G401 (cell line): Measurements from ENCODE around the gene PDZD2. TPM values are rescaled to one million over a fixed set of nuclear protein-coding genes. Genes with fewer than 3 reads are reported as not detected.
"Not testable (repeated sequence)": the region's sequence is repeated elsewhere in the genome, so short reads cannot be mapped to it uniquely, and the experiment has no call there.

ENCODE experiments used
- DNase-seq: peaks from one replicate; pipeline ENCODE4 v3.0.0-alpha.2; 2015; ENCODE audit warnings: low spot score
- in situ Hi-C: cut with HindIII; loops from 2 replicates; pipeline ENCODE4 v1.10.0; 2016; ENCODE audit warnings: low sequenced_read_pairs, mixed read lengths
- total RNA-seq: library from RNA; depleted of rRNA; stranded (reverse); fragments of >200 nt; shearing (Covaris generic); gene quantifications from 2 replicates; pipeline ENCODE4 v1.2.3, GENCODE V29; 2014

Gene PDZD2
- total RNA-seq, 1 experiment from 2014 or later: 9.3 TPM

DNA sequence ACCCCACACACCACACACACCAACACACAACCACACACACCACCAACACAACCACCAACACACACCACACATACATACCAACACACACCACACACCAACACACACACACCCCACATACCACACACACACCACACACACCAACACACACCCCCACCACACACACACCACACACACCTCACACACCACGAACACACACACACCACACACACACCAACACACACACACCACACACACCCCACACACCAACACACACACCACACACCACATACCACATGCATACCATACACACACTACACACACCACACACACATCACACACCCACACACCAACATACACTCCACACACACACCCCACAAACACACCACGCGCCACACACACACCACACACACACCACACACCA, 363.8 kb downstream of the PDZD2 start:
- DNase-seq: no peak
- in situ Hi-C loops: loop anchor here (5.0 kb wide), 1 partner anchor 55 kb away; no protein-coding TSS in a partner anchor

DNA sequence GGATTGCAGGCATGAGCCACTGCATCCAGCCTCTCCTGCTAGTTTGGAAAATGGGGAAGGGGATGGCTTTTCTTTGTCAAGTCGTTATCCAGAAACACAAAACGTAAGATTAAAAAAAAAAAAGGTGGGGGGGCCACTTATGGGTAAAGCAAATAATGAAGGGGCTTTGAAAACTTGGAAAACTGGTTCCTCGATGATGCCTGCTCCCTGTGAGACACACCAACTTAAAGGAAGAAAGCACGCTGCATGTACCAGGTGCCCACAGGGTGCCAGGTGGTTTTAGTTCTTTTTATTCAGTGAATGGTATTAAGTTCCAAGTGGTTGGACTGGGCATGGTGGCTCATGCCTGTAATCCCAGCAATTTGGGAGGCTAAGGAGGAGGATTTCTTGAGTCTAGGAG, 365.1 kb downstream of the PDZD2 start:
- in situ Hi-C loops: loop anchor here (5.0 kb wide), 1 partner anchor 53 kb away; no protein-coding TSS in a partner anchor
- DNase-seq: no peak

DNA sequence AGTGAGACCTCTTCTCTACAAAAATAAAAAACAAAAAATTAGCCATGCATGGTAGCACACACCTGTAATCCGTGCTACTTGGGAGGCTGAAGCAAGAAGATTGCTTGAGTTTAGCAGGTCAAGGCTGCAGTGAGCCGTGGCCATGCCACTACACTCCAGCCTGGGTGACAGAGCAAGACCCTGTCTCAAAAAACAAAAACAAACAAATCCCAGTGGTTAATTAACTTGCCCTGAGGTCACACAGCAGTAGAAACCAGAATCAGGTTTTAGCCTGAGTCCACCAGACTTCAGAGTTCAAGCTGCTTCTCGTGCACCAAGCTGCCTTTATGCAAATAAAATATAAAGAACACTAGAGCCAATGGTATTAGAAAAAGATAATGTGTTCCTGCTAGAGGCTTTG, 365.5 kb downstream of the PDZD2 start:
- no peak for DNase-seq
- in situ Hi-C loops: loop anchor here (5.0 kb wide), 1 partner anchor 53 kb away; no protein-coding TSS in a partner anchor

DNA sequence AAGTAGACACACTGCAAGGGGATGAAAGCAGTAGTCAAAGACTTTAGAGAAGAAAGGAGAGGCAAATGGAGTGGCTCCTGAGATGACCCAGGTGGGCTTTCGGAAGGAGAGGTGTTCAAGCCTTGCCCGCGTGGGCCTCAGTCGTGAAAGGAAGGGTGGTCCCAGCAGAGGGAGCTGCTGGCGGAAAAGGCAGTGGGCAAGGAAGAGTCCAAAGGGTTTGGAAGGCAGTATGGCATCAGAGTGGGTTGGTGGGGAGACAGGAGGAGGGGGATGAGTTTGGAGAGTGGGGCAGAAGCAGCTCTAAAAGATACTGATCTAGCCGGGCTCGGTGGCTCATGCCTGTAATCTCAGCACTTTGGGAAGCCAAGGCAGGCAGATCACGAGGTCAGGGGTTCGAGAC, 369.8 kb downstream of the PDZD2 start:
- no peak for DNase-seq
- in situ Hi-C loops: no loop called here

DNA sequence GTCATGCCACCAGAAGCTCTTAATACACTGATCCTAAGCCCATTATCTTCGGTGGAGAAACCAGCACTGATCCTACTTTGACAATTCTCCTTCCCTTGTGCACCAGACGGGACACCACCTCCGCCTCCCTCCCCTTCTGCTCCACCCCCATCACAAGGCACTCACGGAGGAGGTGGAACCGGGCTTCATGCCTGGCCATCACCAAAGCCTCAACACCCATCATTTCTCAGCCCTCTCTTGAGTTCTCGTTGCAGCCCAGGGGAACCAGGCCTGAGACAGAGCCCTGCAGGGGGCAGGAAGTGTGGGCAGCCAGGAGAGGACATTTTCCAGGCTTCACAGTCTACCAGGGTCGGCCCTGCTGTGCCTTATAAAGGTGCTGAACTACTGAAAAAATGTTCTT, 374.7 kb downstream of the PDZD2 start:
- peak; percentile 42 for DNase-seq
- in situ Hi-C loops: no loop called here

DNA sequence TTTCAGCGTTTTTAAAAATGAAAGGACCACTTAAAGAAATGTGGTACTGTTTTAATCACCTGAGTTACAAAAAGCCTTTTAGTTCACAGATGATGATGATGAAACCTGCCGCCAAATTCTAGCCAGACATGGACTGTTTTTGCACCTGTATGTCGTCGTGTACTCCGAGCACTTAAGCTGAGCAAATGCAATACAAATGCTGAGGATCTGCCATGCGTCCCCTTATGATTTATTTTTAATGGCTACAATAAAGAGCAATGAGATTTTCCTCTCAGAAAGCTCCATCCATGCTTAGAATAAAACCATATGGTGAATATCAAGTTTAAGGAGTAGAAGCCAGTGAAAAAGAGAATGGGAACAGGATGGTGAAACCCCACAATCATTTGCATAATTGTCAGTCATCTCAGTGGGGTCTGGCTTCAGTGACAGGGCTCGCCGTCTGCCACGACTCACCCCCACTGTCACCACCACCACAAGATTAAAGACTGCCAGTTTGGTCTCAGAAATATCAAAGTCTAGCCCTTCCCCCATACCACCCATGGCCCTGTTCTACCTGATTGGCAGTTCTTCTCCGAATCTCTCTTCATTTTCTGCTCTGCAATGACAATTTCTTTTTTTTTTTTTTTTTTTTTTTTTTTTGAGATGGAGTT, 375.3 kb downstream of the PDZD2 start:
- in situ Hi-C loops: no loop called here
- peak; percentile 39 for DNase-seq

DNA sequence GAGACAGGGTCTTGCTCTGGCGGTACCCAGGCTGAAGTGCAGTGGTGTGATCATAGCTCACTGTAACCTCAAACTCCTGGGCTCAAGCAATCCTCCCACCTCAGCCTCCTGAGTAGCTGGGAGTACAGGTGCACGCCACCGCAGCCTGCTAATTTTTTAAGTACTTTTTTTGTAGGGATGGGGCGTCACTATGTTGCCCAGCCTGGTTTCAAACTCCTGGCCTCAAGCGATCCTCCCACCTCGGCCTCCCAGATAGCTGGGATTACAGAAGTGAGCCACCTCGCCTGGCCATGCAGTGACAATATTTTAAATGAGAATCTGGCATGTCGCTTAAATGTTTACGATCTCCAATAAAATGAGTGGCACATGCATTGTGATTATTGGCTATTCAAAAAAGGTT, 376.3 kb downstream of the PDZD2 start:
- in situ Hi-C loops, DNase-seq: not testable (repeated sequence)

DNA sequence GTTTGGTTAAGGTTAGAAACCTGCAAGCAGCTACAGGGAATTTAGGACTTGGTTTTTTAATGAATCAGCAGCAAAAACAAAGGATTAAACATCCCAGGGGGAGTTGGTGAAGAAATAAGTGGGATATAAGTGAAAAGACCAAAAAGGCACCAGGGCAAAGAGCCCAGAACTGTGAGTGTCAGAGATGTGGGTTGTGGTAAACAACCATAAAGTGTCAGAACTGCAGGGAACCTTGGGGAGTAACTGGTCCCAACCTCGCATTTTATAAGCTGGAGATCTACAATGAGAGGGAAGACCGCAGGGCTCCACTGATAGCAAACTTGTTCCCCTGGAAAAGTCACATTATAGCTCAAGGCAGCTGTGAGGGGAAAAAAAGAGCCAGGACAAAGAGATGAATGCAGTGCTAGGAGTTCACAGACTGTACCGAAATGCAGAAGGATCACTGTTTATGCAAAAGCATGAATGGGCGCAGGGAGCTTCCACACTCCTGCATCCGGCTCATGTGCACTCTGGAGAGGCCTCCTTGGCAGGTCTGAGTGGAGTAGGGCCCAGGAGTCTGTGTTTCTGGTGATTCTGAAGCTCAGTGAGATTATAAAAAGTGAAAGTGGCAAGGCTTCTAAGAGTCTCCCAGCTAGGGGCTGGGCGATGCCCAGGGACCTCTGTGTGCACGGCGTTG, 378.9 kb downstream of the PDZD2 start:
- in situ Hi-C loops: no loop called here
- no peak for DNase-seq

DNA sequence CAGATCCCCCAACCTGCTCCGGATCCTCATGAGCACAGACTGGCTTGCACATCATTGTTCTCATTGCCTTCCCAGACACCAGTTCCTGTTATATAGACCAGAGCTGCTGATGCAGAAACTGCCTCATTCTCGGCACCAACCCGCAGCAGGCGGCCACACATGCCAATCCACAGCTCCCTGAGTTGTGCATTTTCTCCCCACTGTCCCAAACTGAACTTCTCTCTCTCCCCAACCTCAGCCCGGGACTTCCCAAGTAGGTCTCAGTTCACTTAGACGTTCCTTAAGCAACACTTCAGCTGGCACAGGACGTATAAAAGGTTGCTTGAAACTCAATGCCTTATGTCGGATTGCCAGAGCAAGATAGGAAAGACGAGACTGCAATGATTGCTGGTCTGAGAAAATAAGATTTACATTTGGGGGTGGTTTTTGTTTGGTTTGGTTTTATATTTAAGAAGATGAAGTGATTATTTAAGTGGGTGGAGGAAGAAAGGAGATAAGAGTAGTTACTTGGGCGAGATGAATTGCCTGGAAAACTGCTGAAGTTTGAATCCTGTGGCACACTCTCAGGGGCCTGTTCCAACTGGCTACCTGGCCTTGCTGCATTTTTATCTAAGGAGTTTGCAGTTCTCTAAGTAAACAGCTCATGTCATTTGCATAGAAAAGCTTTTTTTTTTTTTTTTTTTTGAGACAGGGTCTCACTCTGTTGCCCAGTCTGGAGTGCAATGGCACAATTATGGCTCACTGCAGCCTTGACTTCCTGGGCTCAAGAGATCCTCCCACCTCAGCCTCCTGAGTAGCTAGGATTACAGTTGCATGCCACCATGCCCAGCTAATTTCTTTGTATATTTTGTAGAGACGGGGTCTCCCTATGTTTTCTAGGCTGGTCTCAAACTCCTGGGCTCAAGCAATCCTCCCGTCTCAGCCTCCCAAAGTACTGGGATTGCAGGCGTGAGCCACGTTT, 379.8 kb downstream of the PDZD2 start:
- in situ Hi-C loops: no loop called here

DNA sequence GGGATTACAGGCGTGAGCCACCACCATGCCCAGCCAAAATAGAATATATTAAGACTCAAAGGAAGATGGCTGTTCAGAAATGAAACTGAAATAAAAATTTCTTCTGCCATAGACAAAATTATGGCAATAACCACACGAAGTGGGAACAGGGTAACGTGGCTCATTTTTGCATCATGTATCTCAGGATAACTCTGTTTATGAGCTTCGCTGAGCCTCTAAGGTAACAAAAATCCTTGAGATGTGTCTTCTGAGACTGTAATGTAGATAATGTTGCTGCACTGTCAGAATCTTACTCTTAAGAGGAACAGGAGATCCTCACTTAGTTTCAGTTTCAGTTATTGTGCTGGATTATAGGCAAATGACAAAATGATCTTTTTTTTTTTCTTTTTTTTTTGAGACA, 381.3 kb downstream of the PDZD2 start:
- in situ Hi-C loops: no loop called here
- DNase-seq: no peak

More for the DNA sequence above, 379.8 kb downstream of the PDZD2 start:
- no peak for DNase-seq

DNA sequence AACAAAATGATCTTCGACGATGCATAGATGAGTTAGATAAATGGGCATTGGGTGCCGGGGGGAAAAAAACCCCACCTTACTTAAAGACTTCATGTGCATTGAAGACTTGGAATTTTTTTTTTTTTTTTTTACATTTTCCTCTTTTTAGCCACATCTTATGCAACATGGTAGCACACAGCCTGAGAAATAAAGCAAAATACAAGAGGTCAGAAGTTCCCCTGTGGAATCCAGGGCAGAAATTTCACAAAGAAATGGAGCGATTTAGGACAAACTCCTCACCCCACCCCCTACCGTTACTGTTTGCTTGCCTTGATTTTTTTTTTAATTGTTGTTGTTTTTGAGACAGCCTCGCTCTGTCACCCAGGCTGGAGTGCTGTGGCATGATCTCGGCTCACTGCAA, 382.0 kb downstream of the PDZD2 start:
- no peak for DNase-seq
- in situ Hi-C loops: no loop called here

DNA sequence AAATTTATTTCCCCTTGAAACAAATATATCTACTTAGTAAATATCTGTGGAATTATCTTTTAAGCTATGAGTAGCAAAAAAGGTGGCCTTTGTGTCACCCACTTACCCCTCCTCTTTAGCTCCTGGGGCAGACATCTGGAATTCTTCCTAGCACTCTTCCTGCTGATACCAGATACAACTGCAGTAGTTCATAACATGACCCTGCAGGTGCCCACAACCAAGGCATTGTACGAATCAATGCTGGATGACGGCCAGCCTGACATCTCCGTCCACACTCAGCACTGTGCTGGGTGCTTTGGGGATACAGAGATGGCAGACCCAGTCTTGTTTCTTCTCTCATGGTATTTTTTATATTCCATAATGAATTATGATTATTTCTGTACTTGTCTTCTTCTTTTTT, 382.8 kb downstream of the PDZD2 start:
- in situ Hi-C loops: no loop called here
- DNase-seq: no peak

DNA sequence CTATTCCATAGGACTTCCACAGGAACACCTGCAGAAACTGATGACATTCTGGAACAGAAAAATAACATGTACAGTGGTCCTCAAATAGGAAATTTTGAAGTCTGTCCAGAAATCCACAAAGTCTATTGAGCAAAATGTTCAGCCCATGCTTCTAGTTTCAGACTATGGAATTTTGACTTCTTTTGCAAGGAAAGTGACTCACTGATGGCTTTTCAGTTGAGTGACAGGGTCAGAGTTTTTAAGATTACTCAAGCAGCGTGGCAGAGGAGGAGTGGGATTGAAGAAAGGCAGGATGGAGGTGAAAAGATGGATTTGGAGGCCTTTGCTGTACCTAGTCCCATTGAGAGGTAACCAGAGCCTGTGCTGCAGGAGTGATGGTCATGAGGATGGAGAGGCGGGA, 383.7 kb downstream of the PDZD2 start:
- in situ Hi-C loops: no loop called here
- no peak for DNase-seq

DNA sequence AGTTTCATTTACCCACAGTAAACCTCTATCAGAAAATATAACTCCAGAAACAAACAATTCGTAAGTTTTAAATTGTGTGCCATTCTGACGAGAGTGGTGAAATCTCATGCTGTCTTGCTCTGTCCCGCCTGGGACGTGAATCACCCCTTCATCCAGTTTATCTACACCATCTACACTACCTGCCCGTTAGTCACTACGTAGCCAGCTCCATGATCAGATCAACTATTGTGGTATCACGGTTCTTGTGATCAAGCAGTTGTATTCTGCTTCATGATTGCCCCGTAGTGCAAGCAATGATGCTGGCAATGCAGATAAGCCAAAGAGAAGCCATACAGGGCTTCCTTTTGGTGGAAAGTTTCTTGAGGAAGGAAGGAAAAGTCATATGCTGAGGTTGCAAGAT, 384.9 kb downstream of the PDZD2 start:
- DNase-seq: no peak
- in situ Hi-C loops: no loop called here

DNA sequence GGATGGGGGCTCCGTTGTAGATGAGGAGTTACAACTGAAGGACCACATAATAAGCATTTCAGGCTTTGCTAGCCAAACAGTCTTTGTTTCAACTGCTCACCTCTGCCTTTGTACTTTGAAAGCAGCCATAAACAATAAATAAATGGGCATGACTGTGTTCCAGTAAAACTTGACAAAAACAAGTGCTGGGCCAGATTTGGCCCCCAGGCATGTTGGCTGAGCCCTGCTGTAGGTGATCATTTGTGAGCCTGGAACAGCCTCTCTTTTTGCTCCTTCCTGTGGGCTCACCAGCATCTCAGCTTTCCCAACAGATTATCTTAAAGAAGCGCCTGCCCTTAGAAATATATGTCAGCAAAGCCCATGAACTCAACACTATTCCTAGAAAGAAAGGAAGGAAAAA, 385.8 kb downstream of the PDZD2 start:
- in situ Hi-C loops: no loop called here

DNA sequence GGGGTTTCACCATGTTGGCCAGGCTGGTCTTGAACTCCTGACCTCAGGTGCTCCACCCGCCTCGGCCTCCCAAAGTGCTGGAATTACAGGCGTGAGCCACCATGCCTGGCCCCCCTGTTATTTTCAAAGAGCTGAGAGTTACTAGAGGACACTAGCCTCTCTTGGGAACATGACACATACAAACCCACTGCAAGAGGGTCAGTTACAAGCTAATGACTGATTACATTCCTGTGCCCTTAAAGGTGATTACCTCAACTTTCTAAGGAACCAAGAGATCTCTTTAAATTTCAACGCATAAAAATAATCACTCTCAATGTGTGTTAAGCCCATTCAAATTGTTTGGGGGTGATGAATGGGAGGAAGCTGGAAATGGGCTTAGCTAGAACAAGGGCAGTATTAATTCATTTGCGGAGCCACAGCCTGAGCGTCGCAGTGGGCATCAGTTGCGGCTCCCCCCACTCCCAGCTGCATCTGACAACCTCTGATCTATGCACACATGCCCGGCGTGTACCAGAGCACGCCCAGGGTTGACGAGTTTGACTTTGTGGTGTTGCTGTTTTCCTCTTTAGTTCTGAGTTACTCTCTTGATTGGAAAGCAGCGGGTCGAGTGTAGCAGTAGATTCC, 388.3 kb downstream of the PDZD2 start:
- no peak for DNase-seq
- in situ Hi-C loops: no loop called here

More for the DNA sequence above, 385.8 kb downstream of the PDZD2 start:
- no peak for DNase-seq

DNA sequence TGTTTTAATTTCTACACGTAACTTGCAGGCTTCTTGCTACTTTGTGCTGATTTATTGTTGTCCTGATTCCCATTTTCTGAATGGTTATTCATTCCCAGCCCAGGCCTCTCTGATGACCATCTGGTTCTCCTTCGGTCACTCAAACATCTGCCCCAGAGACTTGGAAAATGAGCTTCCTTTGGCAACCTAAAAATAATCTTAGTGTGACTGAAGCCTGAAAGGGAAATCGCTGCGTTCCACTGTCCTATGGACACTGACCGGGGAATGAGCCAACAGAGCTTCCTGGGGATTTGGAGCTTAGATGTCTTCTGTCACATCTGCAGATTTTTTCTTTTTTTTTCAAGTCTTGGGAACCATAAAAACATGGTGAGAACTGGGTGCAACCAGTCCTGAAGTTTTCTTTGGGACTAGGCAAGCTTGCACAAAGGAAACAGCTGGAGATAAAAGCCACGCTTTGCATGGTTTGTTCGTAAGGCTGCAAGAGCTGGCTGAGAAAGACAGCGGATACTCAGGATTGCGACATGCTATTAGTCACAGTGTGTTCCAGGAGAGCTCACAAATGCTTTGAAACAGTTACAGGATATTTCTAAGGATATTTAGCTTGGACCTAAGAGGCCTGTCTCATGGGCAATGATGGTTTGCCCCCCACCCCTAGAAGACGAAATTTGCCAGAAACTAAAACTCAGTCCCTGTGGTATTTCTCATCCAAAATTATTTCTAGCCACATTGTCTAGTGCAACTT, 389.0 kb downstream of the PDZD2 start:
- DNase-seq: peak; percentile 36
- in situ Hi-C loops: no loop called here

DNA sequence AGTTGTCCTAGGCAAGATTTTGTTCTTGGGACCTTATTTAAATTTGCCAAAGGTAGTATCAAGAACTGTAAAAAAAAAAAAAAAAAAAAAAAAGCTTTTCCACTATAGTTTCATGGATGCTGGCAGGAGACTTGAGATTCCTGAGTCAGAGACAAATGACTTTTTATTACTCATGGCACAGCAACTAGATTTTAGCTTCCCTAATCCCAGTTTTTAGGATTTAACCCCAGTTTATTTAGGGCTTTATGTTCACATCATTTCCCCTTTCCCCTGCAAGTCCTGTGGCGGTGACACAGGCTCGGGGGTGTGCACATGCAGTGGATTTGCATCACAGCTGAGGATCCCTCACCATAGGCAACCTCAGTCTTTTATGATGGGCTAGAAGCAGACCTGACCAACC, 390.3 kb downstream of the PDZD2 start:
- in situ Hi-C loops: no loop called here
- no peak for DNase-seq

DNA sequence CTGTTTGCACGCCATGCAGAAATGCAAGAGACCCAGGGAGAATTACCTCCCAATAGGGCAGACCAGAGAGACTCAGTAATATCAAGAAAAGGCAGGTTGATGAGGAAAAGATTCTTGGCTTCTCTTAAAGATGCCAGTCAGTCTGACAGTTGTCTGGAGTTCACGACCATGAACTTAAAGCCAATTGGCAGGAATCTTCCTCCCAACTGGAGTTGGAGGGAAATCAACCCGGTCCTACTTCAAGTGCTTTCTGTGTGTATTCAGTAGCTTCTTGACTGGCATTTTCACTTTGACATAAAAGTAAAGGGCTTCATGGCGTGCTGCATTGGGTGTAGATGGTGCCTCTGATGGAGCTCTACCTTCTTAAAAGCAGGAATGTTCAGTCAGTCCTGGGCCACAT, 390.9 kb downstream of the PDZD2 start:
- no peak for DNase-seq
- in situ Hi-C loops: no loop called here
